ENCODE data around the gene SGTA.
A peak's percentile ranks its signal among the peaks of the same experiment; 100 is the strongest.

The SGTA gene

DNA sequence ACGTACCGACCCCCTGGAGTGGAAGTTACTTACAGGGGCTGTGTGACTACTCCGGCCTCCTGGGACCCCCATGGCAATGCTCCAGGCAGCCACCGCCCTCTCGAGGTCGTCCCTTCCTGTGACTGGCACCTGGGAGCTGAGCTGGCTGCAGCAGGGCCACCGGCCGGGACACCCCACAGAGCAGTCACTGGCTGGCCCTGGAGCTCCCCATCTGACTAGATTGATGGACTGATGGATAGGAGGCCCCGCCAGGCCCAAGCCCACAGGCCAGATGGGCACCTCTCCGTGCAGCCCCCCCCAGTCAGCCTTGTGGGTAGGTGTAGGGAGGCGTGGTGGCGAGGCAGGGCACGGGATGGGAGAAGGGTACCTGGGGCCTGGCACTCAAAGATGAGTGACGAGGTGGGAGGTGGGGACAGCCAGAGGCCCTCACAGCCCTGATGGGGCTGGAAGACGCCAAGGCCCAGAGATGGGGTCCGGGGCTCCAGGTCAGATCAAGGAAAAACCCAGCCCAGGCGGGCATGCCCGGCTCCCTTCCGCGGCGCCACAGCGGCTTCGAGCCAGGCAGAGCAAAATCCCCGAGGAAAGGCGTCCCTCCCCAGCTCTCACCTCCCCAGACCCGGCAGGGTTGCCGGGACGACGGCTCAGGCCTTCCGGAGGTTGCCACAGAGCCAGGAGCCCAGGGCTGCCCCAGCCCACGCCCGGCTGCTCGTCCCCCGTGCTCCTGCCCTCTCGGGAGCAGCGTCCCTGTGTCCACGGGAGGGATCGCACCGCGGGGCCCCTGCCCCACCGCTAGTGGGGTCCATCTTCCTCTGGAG lies 51.7 kb downstream of the SGTA start:
- no peak overlapping the region for H3K4me3 ChIP-seq (ENCODE audit: low read depth, low read length)

DNA sequence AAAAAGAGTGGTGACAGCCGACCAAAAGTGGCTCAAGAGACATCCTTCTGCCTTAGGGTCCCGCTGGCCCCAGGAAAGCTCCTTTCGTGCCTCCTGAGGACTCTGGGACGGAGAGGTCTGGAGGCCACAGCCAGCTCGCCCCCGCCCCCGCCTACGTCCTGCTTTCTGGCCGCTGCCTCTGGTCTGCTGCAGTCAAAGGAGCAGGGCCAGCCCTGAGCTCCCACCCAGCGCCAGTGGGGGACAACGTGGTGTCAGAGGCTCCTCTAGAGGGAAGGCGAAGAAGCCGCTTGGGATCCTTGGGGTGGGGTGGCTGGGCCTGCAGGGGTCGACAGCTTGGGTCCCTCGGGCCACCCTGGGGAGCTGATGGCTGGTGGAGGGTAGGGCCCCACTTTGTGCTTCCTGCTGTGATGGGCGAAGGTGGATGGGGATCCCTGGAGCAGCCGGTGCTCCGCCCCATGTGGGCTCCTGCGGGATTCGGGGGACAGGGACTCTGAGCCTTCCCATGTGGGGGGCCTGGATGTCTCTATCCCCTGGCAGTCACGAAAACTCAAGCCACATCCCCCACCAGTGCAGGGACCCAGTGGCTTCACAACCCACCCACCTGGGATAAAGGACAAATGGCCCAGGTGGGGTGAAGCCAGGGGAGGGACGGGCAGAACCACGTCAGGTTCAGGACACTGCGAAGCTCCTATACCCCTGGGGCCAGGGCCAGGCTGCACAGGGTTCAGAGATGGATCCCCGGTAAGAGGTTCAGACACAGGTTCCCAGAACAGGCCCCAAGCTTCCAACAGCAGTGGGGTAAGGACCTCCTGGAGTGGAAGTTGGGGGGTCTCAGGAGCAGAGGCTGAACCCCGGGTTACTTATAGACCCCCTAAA lies 52.9 kb downstream of the SGTA start:
- no peak overlapping the region for H3K4me3 ChIP-seq (ENCODE audit: low read depth, low read length)

DNA sequence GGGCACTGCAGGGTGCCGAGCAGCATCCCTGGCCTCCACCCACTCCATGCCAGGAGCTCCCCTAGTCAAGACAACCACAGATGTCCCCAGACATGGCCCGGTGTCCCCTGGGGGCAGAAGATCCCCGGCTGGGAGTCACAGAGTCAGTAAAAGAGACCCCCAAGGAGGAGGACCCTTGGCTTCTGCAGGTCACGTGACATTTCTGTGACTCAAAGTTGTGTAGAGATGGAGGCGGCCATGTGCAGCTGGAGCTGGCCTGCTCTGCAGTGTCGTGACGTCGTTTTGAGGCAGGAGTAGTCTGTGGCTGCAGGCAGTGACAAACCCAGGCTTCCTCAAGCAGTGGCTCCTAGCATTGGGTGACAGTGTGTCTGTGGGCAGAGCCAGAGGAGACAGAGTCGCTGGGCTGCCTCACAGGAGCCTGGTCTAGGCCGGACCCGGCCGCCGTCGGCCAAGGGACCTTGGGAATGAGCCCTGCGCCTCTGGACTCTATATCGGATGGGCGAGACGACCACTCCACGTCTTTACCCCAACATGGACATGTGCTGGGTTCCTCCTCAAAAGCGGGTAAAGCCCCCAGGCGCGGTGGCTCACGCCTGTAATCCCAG lies 54.2 kb downstream of the SGTA start:
- H3K4me3 ChIP-seq (ENCODE audit: low read depth, low read length) = no peak overlapping the region

DNA sequence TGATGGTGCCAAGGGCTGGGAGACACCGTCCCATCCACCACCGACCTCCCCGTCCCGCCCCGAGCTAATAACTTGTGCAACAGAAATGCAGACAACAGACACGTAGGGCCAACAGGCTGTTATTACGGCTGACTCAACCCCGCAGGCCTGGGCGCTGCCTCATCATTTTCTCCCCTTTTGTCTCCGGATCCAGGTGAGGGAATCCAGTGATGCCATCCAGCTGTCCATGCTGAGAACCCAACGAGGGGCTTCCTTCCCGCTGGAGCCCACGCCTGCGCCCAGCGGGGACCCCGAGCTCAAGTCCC lies 55.5 kb downstream of the SGTA start:
- H3K4me3 ChIP-seq (ENCODE audit: low read depth, low read length) = no peak overlapping the region

DNA sequence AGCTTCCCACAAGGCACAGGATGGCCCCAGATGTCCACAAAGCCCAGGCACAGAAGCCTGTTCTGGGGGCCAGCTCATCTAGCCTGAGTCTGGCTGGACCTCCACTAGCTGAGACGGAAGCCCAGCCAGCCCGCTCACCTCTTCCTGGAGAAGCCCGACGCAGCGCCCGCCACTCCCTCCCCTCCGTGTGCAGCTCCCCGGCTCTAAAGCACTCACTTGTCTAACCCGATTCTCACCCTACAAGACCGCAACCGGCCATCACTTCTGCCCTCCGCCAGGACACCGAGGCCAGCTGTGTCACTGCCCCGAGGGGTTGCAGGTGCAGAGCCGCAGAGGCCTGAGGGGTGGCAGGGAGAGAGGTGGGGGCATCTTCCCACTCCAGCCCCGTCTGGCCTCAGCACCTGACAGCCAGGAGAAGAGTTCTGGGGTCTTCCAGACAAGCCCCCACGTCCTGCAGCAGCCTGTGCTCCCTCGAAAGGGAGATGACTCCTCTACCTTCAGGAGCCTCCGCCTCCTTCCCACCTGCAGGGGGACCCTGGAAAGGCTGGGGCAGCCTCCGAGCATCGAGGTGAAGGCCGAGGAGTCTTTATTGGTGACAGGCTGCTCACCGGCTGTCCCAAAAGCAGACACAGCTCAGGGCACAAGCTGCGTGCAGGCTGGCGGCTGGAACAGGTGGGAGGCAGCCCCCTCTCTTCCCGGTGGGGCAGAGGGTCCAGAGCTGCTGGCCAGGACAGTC lies 56.0 kb downstream of the SGTA start:
- no peak overlapping the region for H3K4me3 ChIP-seq (ENCODE audit: low read depth, low read length)

DNA sequence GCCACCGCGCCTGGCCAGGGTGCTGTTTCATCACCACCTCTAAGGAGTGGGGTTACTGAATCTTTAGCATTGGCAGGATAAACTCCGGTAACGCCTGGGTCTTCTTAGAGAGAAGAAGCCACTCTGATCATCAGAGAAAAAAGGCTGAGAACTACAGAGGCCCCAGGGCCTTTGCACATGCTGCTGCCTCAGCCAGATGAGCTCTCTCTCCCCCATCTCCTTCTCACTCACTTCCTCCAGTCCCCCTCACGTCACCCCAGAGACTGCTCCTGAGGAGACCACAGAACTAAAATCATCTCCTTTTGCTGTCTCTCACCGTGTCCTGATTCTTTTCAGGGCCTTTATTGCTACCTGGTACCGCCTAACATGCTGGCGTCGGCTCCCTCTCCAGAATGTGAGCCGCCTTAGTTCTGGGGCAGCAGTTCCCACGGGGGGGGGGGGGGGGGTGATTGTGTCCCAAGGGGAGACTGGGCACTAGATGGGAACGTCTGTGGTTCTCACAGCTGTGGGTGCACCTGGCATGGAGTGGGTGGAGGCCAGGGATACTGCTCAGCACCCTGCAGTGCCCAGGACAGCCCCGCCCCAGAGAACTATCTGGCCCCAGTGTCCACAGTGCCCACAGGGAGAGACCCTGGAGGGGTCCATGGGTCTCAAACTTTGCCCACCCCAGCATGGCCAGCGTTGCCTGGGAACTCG lies 56.8 kb downstream of the SGTA start:
- no peak overlapping the region for H3K4me3 ChIP-seq (ENCODE audit: low read depth, low read length)

DNA sequence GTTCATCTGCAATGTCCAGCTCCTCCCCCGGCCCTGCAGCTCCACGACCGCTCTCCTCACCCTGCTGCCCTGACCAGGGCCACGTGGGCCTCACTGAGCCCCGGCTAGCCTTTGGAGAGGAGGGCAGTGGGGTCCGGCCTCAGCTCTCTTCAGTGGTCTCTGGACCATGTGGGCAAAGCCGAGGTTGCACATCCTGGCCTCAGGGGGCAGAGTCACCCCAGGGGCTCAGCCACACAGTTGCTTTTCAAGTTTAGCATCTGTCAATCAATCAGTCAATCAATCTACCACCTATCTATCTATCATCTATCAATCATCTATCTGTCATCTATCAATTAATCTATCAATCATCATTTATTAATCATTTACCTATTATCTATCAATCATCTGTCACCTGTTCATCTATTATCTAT lies 58.9 kb downstream of the SGTA start:
- H3K4me3 ChIP-seq (ENCODE audit: low read depth, low read length) = no peak overlapping the region

DNA sequence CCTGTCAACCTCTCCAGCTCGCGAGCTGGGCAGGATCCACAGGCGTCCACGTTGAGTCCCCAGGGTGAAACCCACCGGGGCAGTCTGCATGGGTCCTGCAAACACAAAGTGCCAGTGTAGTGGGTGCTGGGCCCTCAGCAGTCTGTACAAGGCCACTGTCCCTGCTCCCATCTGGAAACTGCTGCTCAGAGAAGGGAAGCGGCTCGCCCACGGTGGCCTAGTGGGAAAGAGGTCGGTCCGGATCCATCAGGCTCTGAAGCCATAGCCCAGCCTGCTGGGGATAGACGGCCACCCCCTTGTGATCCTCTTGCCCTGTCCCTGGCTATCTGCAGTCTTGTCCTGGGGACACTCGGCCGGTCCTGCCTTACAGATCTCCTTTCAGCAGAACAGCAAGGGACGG lies 59.3 kb downstream of the SGTA start:
- H3K4me3 ChIP-seq (ENCODE audit: low read depth, low read length) = no peak overlapping the region

DNA sequence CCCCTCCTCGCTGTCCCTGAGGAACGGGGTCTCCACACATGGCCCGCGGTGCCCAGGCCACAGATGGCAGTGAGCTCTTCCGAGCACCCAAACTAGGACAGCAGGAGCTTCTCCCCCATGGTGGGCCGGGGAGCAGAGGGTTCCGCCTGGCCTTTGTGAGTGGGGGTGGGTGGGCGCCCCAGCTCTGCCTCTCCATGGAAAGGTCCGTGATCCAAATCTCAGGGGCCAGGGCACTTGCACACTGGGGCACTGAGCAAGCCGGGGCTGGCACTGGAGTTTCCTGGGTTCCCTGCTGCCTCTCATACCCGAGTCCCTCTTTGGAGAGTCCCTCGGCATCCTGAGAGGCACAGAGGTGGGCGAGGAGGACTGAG lies 59.7 kb downstream of the SGTA start:
- H3K4me3 ChIP-seq (ENCODE audit: low read depth, low read length) = no peak overlapping the region

DNA sequence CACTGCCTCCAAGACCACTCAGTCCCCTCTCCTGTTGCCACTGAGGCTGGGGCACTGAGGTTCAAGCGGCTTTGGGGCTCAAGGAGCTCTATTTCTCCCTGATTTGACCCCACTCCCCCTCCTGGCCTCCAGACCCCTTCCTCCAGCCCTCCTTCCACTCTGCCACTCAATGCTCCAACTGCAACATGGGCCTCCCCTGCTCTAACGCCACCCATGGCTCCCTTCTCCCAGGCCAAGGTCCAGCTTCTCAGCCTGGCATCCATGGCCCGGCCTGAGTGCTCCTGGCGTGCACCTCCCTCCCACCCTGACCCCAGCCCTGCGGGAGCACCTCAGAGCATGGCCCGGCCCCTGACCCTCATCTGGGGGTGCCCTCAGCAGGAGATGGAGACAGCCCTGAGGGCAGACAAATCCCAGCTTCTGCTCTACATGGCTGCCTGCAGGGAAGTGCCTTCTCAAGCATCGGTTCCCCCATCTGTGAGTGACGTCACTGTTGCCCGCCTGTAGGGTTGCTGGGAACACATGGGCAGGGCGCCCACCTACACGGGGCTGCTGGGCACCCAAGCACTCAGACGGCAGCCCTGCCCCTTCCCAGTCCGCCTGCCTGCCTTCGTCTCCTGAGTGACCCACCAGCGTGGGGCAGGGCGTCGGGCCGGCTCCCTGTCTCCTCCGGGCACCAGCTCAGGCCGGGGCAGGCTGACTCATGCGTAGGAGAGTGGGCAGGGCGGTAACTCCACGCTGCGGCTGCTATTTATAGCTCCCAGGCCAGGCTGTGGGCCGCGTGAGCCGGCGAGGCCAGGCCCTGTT lies 60.3 kb downstream of the SGTA start:
- H3K4me3 ChIP-seq (ENCODE audit: low read depth, low read length) = no peak overlapping the region

DNA sequence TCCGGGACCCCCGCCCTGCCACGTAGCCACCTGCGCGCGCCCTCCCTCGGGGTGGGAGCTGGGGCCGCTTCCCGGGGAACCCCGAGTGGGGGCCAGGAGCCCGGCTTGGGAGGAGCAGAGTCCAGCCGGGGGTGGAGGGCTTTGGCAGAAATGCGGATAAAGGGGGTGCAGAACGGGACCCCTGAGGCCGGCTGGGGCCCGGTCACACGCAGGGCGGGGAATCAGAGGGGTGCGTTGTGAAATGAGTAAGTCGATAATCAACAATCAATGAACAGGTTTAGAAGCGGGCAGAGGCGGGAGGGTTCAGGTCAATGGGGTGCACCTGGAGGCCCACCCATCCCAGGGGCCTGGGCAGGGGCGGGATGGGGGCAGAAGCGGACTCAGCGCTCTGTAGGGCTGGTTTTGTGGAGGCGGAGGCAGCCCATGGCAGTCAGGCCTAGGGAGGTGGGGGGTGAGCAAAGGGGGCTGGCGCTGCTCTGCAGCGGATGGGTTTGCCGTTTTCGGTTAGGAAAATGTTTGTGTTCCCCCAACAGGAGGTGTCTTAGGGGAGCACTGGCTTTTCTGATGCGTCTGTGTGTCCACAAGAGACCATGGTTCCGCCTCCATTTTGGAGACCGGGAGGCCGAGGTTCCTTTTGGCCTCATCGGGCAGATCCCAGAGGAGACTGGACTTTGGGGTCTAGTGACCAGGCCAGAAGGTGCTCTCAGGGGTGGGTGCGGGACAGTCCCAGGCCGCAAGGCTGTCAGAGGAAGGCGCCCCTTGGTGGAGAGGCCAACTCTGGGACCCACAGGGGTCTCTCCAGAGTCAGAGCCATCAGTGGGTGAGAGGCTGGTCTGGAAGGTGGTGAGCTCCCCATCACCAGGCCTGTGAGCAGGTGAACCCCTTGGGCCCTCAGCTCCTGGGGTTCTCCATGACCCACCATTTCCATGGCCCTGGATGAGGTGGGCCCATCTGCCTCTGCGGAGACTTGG lies 61.2 kb downstream of the SGTA start:
- peak overlapping the region; percentile 45 for H3K4me3 ChIP-seq (ENCODE audit: low read depth, low read length)

DNA sequence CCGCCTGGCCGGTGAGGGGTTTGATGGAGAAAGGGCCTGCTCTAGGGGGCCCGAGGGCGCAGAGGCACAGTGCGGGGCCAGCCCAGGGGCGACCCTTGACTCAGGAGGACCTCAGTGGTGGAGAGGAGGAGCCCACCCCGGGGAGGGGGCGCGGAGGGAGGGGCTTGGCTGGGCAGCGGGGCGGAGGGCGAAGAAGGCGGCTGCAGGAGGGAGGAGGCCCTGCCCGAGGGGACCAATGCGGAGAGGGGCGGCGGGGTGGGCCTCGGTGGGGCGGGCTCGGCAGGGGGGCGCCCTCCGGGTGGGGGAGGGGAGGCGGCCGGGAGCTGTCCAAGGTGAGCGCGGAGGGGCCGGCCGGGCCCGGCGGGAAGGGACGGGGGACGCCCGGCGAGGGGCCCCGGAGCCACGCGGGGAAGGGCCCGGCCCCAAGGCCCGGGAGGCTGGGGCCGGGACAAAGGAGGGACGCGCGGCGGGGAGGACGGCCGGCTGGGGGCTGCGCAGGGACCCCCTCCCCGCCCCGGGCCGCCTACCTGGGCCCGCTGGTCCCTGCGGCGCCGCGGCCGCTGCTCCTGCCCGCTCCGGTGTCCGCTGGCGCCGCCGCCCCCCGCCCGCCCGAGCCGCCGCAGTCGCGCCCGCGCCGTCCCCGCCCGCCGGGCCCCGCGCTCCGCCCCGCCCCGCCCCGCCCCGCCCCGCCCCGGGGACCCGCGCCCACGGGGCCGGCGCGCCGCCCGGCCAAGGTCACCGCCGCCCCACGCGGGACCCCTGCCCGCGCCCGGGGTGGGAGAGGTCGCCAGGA lies 62.1 kb downstream of the SGTA start, which contains the start of gene DIRAS1:
TSS of gene DIRAS1 (minus strand) at position 596 of the 793 bp plus-strand sequence. CDS start 3,566 bp downstream, outside the sequence.
- peak within 1 kb of the TSS; percentile 45 for H3K4me3 ChIP-seq (ENCODE audit: low read depth, low read length)

DNA sequence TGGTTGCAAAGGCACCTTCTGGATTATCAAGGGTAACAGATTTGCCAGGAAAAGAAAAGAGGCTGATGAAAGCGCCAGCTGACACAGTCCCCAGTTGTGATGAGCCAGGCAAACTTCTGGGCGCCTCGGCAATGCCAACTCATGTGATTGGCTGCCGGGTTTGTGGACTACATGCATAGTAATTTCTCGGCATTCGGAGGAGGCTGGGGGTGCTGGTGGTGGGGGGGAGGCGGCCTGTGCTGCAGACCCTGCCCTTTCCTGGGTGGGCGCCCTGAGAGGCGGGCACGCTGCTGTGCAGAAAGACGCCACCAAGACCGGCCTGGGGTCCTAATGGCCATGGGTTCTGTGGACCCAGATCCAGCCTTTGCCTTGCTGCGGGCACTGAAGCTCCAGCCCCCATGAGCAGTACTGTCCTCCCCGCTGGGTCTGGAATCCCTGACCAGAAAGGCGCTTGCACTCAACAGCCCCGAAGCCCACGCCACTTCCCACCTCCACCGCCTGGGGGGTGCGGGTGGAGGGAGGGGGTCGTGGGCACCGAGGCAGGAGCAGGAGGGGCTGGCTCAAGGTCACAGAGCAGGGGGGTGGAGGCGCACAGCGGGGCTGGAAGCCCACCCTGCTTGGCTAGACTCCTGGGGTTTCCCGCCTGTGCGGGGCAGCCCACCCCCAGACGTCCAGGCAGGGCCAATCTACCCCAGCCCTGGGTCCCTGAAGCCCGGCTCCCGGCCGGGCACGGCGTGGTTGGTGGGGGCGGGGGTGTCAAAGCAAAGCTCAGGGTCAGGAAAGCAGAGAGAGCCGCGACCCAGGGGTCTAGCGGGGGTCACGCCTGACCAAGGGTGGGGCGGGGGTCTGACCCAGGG lies 62.9 kb downstream of the SGTA start:
- peak overlapping the region; percentile 33 for H3K4me3 ChIP-seq (ENCODE audit: low read depth, low read length)

DNA sequence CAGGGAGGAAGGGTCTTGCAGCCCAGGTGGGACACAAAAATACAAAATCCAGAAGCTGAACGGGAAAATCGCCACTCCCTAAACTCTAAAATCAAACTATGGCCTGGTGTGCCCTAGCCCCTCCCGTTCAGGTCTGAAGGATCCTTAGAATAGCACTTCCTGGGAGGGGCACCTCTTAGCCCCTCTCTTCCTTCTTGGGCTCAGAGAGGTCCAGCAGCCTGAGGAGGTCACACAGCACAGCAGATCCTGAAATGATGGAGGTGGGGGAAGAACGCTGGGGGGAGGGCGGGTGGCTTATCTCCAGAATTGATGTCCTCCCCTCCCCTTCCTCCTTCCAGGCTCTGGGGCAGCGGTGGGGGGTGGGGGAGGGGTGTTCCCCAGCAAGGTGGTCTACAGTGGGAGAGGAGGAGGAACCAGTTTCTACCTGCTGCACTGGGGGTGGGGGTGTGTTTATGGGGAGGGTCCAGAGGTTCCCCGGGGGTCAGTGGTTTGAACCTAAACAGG lies 63.8 kb downstream of the SGTA start:
- no peak overlapping the region for H3K4me3 ChIP-seq (ENCODE audit: low read depth, low read length)

DNA sequence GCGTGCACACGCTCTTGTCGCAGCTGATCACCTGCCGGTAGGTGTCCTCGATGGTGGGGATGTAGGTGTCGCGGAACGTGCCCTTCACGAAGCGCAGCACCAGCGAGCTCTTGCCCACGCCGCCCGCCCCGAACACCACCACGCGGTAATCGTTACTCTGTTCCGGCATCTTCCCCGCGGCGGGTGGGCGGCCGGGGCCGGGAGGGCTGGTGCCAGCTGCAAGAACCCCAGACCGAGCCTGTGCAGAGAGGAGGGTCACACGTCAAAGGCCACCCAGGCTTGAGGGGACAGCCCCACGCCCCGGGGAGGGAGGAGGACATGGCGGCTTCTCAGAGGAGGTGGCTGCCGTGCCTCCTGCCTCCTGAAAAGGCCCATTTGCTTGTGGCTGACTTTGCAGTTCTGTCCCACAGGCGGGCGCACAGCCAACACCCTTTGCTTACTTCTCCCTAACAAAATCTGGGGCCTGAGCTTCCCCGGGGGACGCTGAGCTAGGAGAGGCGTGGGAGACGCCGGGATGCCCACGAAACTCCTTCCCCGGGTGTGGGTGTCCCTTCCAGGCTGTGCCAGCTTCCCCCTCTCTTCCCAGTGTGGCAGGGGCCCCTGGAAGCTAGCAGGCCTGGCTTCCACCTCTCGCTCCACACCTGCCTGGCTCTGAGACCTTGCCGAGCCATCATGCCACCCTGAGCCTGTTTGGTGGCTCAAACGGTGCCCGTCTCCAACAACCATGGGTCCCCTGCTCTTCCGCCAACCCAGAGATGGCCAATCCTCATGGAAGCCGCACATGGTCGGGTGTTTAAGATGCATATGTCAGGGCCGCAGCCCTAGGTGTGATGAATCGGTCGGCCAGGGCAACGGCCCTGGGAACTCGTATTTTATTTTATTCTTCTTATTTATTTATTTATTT lies 65.2 kb downstream of the SGTA start:
- no peak overlapping the region for H3K4me3 ChIP-seq (ENCODE audit: low read depth, low read length)

Data from iPS-11a (cell line).